ENCODE data around the gene DDO. TPM values are rescaled to one million over a fixed set of nuclear protein-coding genes. Genes with fewer than 3 reads are reported as not detected.

The DDO gene
- total and polyA plus RNA-seq, 2 of the 8 experiments (the other 6 are each of a cell fraction or from before 2014, with no cell fraction given): not detected

- Histone ChIP-seq H3K79me2 (ENCODE audit: control insufficient read depth in 1 of 2, insufficient read depth in 2 of 2, low read length in 2 of 2) (no peaks in the 10 kb centered on the region), H4K8ac (ENCODE audit: extremely low read depth, insufficient read depth, low read length) (no peak overlapping the region), H3K4ac (replicated peaks; ENCODE audit: insufficient read length, low read depth, low read length) (no peak overlapping the region), H2BK20ac (ENCODE audit: low read length) (no peak overlapping the region), H3K9ac (replicated peaks in 1 of 4; ENCODE audit: extremely low read depth in 1 of 4, low read depth in 3 of 4, low read length in 3 of 4) (no peak overlapping the region), H3K23ac (ENCODE audit: insufficient read length) (no peak overlapping the region), H4K5ac (ENCODE audit: insufficient read length, low read depth, low read length) (no peak overlapping the region), H2BK15ac (ENCODE audit: low read length) (no peak overlapping the region), H3K4me1 (replicated peaks in 1 of 4; ENCODE audit: control insufficient read depth in 3 of 4, insufficient read depth in 4 of 4, low read length in 3 of 4) (no peaks in the 10 kb centered on the region; a peak in 1 of 7 replicates), H4K91ac (replicated peaks; ENCODE audit: insufficient read length, low read length) (no peak overlapping the region), H3K56ac (replicated peaks; ENCODE audit: insufficient read length, low read depth, low read length) (no peak overlapping the region), H3K9me3 (ENCODE audit: insufficient read depth in 2 of 2, low read depth in 1 of 2, low read length in 1 of 2) (no peaks in the 10 kb centered on the region), H3K4me2 (ENCODE audit: insufficient read depth in 1 of 2, low read depth in 2 of 2, low read length in 2 of 2) (no peak overlapping the region), H3K79me1 (ENCODE audit: low read depth, low read length) (no peaks in the 10 kb centered on the region), H3K27ac (ENCODE audit: low read depth, low read length) (no peak overlapping the region), H2BK12ac (ENCODE audit: low read depth, low read length) (no peak overlapping the region), H2BK5ac (ENCODE audit: low read depth, low read length) (no peak overlapping the region), H4K20me1 (replicated peaks in 1 of 2; ENCODE audit: control insufficient read depth in 1 of 2, insufficient read depth in 2 of 2, low read length in 2 of 2) (no peaks in the 10 kb centered on the region), H2BK120ac (replicated peaks; ENCODE audit: low read depth, low read length) (no peak overlapping the region), H3K14ac (ENCODE audit: insufficient read length) (no peak overlapping the region), H3K36me3 (ENCODE audit: control insufficient read depth in 2 of 4, insufficient read depth in 4 of 4, low read length in 3 of 4) (no peaks in the 10 kb centered on the region), H3K27me3 (replicated peaks in 1 of 4; ENCODE audit: control insufficient read depth in 3 of 4, extremely low read depth in 1 of 4, insufficient read depth in 3 of 4, low read length in 3 of 4) (peaks cover 0 to 1% (median 0%) of the 10 kb centered on the region in 4 experiments; a peak in 1 of 7 replicates), H3K4me3 (ENCODE audit: extremely low read depth in 1 of 4, insufficient read depth in 2 of 4, low read depth in 3 of 4, low read length in 4 of 4) (no peak overlapping the region), H3K23me2 (ENCODE audit: low read depth, low read length) (no peaks in the 10 kb centered on the region), H2AK5ac (ENCODE audit: low read depth, low read length) (no peak overlapping the region), H3K18ac (ENCODE audit: extremely low read depth, low read length) (no peak overlapping the region), H2AFZ (ENCODE audit: low read length) (no peak overlapping the region)
- no peak for DNase-seq (ENCODE audit: low read depth in 1 of 2, low spot score in 2 of 2)
- 95% methylated on average over 3 of the region's 3 CpGs; no CpG with 5 or more reads in 1 of the 2 experiments for WGBS, 2 experiments (ENCODE audit: extremely low coverage in 1 of 2, insufficient coverage in 1 of 2, insufficient read length in 1 of 2, insufficient replicate concordance in 2 of 2, low coverage in 1 of 2, low lambda C conversion rate in 2 of 2, missing lambda C conversion rate in 1 of 2)
- POLR2A ChIA-PET (ENCODE audit: partially characterized antibody): no interaction called here
- CTCF ChIA-PET (ENCODE audit: partially characterized antibody): interaction anchor here (0.6 to 2.6 kb wide), 11 partner anchors 10 to 414 kb away, joined by 3 to 18 read pairs (median 7); no protein-coding TSS in a partner anchor
- no peak for FAIRE-seq
- no peak for TF ChIP-seq SUZ12 (IDR thresholded peaks at IDR 0.05; ENCODE audit: low read length)
- no peak for TF ChIP-seq ATF3 (IDR thresholded peaks at IDR 0.05; ENCODE audit: insufficient read depth, low read depth, low read length)
- TF ChIP-seq TAF1 (IDR thresholded peaks at IDR 0.05; ENCODE audit: low read depth, low read length): no peak
- no peak for TF ChIP-seq SRF (IDR thresholded peaks at IDR 0.05; ENCODE audit: low read depth, low read length)
- no peak for TF ChIP-seq SIN3A (conservative IDR thresholded peaks at IDR 0.05 in 1 of 2, IDR thresholded peaks at IDR 0.05 in 1 of 2; ENCODE audit: low read depth in 1 of 2, low read length in 2 of 2)
- TF ChIP-seq ASH2L (IDR thresholded peaks at IDR 0.05; ENCODE audit: low read length): no peak
- no peak for TF ChIP-seq KDM1A (IDR thresholded peaks at IDR 0.05; ENCODE audit: borderline replicate concordance, low read length)
- no peak for TF ChIP-seq RBBP5 (IDR thresholded peaks at IDR 0.05; ENCODE audit: borderline replicate concordance, low read depth, low read length)
- TF ChIP-seq EZH2 (IDR thresholded peaks at IDR 0.05; ENCODE audit: low read depth, low read length, severe bottlenecking): no peak
Observed at GRCh38 chr6:110342759-110343158, 72.6 kb downstream of the DDO start.
